Parathyroid adenoma (tissue), 2 donors: ENCODE measurements around the gene PRELID1.

ENCODE experiments used
- H2AFZ ChIP-seq: fragments of 300-600 bp; sonication (generic); one replicate; pipeline ENCODE4 v1.7.0; 2017; ENCODE audit warnings: antibody characterized with exemption, mild to moderate bottlenecking
- H3K27ac ChIP-seq: fragments of 300-600 bp; sonication (generic); one replicate; pipeline ENCODE4 v1.7.0; 2017
- H3K27me3 ChIP-seq: fragments of 300-600 bp; sonication (generic); one replicate; pipeline ENCODE4 v1.7.0; 2017; ENCODE audit warnings: low read length; ENCODE audit not compliant: control insufficient read depth, insufficient read depth
- H3K36me3 ChIP-seq: fragments of 300-600 bp; sonication (generic); one replicate; pipeline ENCODE4 v1.7.0; 2017; ENCODE audit warnings: low read length; ENCODE audit not compliant: control insufficient read depth, insufficient read depth
- H3K4me1 ChIP-seq: fragments of 300-600 bp; sonication (generic); one replicate; pipeline ENCODE4 v1.7.0; 2017; ENCODE audit warnings: control low read depth
- H3K4me2 ChIP-seq: fragments of 300-600 bp; sonication (generic); one replicate; pipeline ENCODE4 v1.7.0; 2017; ENCODE audit warnings: low read length
- H3K4me3 ChIP-seq: fragments of 300-600 bp; sonication (generic); one replicate; pipeline ENCODE4 v1.7.0; 2017; ENCODE audit warnings: low read depth, low read length
- H3K79me2 ChIP-seq: fragments of 300-600 bp; sonication (generic); one replicate; pipeline ENCODE4 v1.7.0; 2017; ENCODE audit warnings: control low read depth
- H3K9ac ChIP-seq: fragments of 300-600 bp; sonication (generic); one replicate; pipeline ENCODE4 v1.7.0; 2017; ENCODE audit warnings: mild to moderate bottlenecking
- H3K9me3 ChIP-seq: fragments of 300-600 bp; sonication (generic); one replicate; pipeline ENCODE4 v1.7.0; 2017; ENCODE audit warnings: low read length; ENCODE audit not compliant: control insufficient read depth
- CTCF ChIP-seq: fragments of 300-600 bp; sonication (generic); IDR thresholded peaks from one replicate; pipeline ENCODE4 v1.7.0; 2017; ENCODE audit warnings: antibody characterized with exemption, mild to moderate bottlenecking
- donor health status: primary hyperparathyroidism.

Gene PRELID1

GRCh38 chr5:177355162-177355867 lies 51.7 kb downstream of the PRELID1 start:
- Histone ChIP-seq H3K36me3 (no peaks in the 10 kb centered on the region), H3K79me2 (peaks cover 9% of the 10 kb centered on the region), H3K9me3 (no peaks in the 10 kb centered on the region), H3K4me1 (peaks cover 4% of the 10 kb centered on the region), H3K4me3 (no peak overlapping the region), H2AFZ (no peak overlapping the region), H3K9ac (no peak overlapping the region), H3K4me2 (no peak overlapping the region), H3K27me3 (no peaks in the 10 kb centered on the region), H3K27ac (no peak overlapping the region)
- no peak for TF ChIP-seq CTCF

- no peak for TF ChIP-seq CTCF
These were observed 52.2 kb downstream of the PRELID1 start for GRCh38 chr5:177355868-177356168.

More at GRCh38 chr5:177355868-177356168, 52.2 kb downstream of the PRELID1 start:
- Histone ChIP-seq H2AFZ (no peak overlapping the region), H3K9ac (no peak overlapping the region), H3K9me3 (no peaks in the 10 kb centered on the region), H3K4me3 (no peak overlapping the region), H3K36me3 (no peaks in the 10 kb centered on the region), H3K27me3 (no peaks in the 10 kb centered on the region), H3K79me2 (peaks cover 4% of the 10 kb centered on the region), H3K27ac (no peak overlapping the region), H3K4me1 (no peaks in the 10 kb centered on the region), H3K4me2 (no peak overlapping the region)
